Head of caudate nucleus (tissue), 42 donors: Measurements from ENCODE around the gene TTC12.

Experiments
- DNase-seq, 42 donors: peaks; one replicate each; pipeline versions ENCODE4 v3.0.0 to v3.0.0-alpha.2; 2020 to 2021; ENCODE audit warnings: mixed read lengths in 7 of 42
- intact Hi-C: fragments of 100-400 bp; cut with DNase I; formaldehyde crosslinking; loops from one replicate; pipeline ENCODE4 v1.15.0; 2022

TTC12 gene

GRCh38 chr11:113389272-113389671 lies 74.9 kb downstream of the TTC12 start:
- DNase-seq: no peak
- intact Hi-C loops: no loop called here

- intact Hi-C loops: no loop called here
- DNase-seq: no peak
Measured at GRCh38 chr11:113392236-113392921, 78.0 kb downstream of the TTC12 start.

GRCh38 chr11:113393501-113393985 lies 79.2 kb downstream of the TTC12 start:
- DNase-seq: no peak
- intact Hi-C loops: no loop called here

- DNase-seq: no peak
- intact Hi-C loops: no loop called here
Measured at GRCh38 chr11:113394919-113395318, 80.5 kb downstream of the TTC12 start.

- intact Hi-C loops: no loop called here
- no peak for DNase-seq
Measured at GRCh38 chr11:113395782-113396336, 81.5 kb downstream of the TTC12 start.

- no peak for DNase-seq
- intact Hi-C loops: no loop called here
Measured at GRCh38 chr11:113396690-113397089, 82.3 kb downstream of the TTC12 start.

GRCh38 chr11:113397212-113397611 lies 82.8 kb downstream of the TTC12 start:
- intact Hi-C loops: no loop called here
- no peak for DNase-seq

GRCh38 chr11:113397821-113398220 lies 83.4 kb downstream of the TTC12 start:
- DNase-seq: no peak
- intact Hi-C loops: no loop called here

GRCh38 chr11:113398669-113399430 lies 84.5 kb downstream of the TTC12 start:
- intact Hi-C loops: no loop called here
- peak in 2 of 42 donors; percentile 5 to 7 for DNase-seq

GRCh38 chr11:113400631-113401230 lies 86.3 kb downstream of the TTC12 start:
- DNase-seq: no peak
- intact Hi-C loops: no loop called here

- intact Hi-C loops: no loop called here
- peak in 36 of 42 donors; percentile 24 to 83 (median 58) for DNase-seq
Measured at GRCh38 chr11:113401718-113402117, 87.3 kb downstream of the TTC12 start.

- intact Hi-C loops: no loop called here
Measured at GRCh38 chr11:113404859-113405430, 90.6 kb downstream of the TTC12 start.

GRCh38 chr11:113405724-113406478 lies 91.5 kb downstream of the TTC12 start:
- DNase-seq: no peak
- intact Hi-C loops: no loop called here

More at GRCh38 chr11:113404859-113405430, 90.6 kb downstream of the TTC12 start:
- DNase-seq: no peak

GRCh38 chr11:113407163-113407562 lies 92.8 kb downstream of the TTC12 start:
- DNase-seq: no peak
- intact Hi-C loops: no loop called here

GRCh38 chr11:113408206-113408605 lies 93.8 kb downstream of the TTC12 start:
- intact Hi-C loops: no loop called here
- peak in 21 of 42 donors; percentile 19 to 70 (median 43) for DNase-seq

- intact Hi-C loops: no loop called here
- peak in 25 of 42 donors; percentile 11 to 68 (median 49) for DNase-seq
Measured at GRCh38 chr11:113408887-113409286, 94.5 kb downstream of the TTC12 start.

GRCh38 chr11:113409526-113409925 lies 95.1 kb downstream of the TTC12 start:
- intact Hi-C loops: no loop called here
- peak in 1 of 42 donors; percentile 1 for DNase-seq

GRCh38 chr11:113410414-113411135 lies 96.2 kb downstream of the TTC12 start:
- peak in 1 of 42 donors; percentile 1 for DNase-seq
- intact Hi-C loops: no loop called here
